HUES6 (cell line): ENCODE data around the gene CTU2.

Source experiments
- H3K27ac ChIP-seq: 2 replicates; pipeline ENCODE4 v1.7.0; 2013; ENCODE audit warnings: low read depth, mild to moderate bottlenecking, low read length, inconsistent platforms
- H3K27me3 ChIP-seq: 2 replicates; pipeline ENCODE4 v1.6.1; 2013; ENCODE audit warnings: low read length; ENCODE audit not compliant: control insufficient read depth, insufficient read depth
- H3K36me3 ChIP-seq: 2 replicates; pipeline ENCODE4 v1.6.1; 2013; ENCODE audit warnings: low read length; ENCODE audit not compliant: control insufficient read depth, insufficient read depth
- H3K4me1 ChIP-seq: 2 replicates; pipeline ENCODE4 v1.6.1; 2013; ENCODE audit warnings: low read length; ENCODE audit not compliant: control insufficient read depth, insufficient read depth
- H3K4me3 ChIP-seq: 2 replicates; pipeline ENCODE4 v1.5.1; 2013; ENCODE audit warnings: low read depth, low read length
- H3K9ac ChIP-seq: one replicate; pipeline ENCODE4 v1.6.1; 2013; ENCODE audit warnings: mild to moderate bottlenecking, low read length
- H3K9me3 ChIP-seq: 2 replicates; pipeline ENCODE4 v1.6.1; 2013; ENCODE audit warnings: low read depth, low read length; ENCODE audit not compliant: control insufficient read depth, insufficient read depth

Gene CTU2

DNA sequence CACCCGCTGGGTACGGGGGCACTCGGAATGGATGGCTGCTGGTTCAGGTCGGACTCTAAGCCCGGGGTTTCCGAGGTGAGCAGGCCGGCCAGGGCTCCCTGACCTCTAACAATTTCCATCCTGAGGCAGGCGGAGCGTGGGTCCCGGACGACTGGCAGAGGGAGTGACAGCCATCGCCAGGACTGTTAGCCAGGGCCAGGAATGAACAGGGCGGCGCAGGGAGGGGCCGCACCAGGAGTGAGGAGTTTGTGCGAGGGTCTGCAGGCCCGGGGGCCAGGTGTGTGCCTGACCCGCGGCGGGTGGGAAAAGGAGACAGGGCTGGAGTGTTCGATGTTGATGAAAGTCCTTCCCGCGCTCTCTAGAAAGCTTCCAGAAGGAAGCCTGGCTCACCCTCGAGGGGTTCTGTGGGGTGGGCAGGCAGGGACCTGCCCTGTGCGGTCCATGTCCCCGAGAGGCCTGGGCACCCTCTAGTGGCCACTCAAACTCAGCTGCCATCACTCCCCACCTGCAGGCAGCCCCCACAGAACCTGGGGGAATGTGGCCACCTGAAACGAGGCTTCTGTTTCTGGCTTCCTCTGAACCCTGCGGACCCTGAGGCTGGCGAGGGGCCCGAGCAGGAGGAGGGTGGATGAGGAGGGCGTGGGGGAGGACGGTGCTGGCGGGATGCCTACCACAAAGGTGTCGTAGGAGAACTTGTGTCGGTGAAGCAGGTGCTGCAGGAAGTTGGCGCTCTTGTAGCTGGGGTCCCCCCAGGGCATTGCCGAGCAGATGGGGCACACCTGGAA lies 8.3 kb upstream of the CTU2 start:
- Histone ChIP-seq H3K9me3 (no peaks in the 10 kb centered on the region), H3K4me1 (no peaks in the 10 kb centered on the region), H3K4me3 (no peak overlapping the region), H3K27me3 (no peaks in the 10 kb centered on the region), H3K27ac (no peak overlapping the region), H3K9ac (no peak overlapping the region), H3K36me3 (peaks cover 47% of the 10 kb centered on the region)

DNA sequence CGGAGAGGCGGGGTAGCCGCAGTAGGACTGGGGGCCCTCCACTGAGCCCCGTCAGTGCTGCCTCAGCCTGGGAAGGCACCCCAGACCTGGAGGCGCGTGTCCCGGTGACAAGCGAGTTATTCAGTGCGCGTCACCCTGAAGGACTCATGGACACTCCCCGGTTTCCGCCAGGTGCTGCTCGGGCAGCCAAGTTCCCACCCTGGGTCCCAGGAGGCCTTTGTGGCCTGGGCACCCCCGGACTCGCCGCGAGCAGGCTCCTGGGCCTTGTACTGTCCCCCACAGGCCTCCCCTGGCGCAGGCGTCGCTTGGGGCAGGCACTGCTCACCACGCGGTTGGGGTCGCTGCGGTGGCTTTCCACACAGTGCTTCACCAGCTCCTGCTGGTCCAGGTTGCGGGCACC lies 7.7 kb upstream of the CTU2 start:
- no peaks in the 10 kb centered on the region for H3K27me3 ChIP-seq
- no peak overlapping the region for H3K9ac ChIP-seq
- H3K4me3 ChIP-seq = no peak overlapping the region
- peaks cover 47% of the 10 kb centered on the region for H3K36me3 ChIP-seq
- H3K27ac ChIP-seq = no peak overlapping the region
- no peaks in the 10 kb centered on the region for H3K4me1 ChIP-seq
- H3K9me3 ChIP-seq = no peaks in the 10 kb centered on the region

DNA sequence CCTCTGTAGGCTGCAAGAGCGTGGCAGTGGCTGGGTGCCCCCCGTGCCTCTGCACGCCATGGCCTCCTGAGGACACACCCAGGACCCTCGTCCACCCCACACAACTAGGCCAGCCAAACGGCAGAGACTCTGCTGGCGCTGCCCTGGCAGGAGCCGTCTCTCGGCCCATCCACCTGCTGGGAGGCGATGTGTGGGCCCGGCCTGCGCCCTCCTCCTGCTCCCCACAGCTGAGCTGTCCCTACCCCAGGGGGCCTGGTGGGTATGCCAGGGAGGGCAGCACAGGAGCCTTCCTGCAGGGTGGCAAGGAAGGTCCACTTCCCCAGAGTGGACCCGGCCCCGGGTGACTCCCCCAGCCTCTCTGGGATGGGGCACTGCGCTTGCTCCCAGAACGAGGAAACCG lies 7.1 kb upstream of the CTU2 start:
- Histone ChIP-seq H3K9ac (no peak overlapping the region), H3K27ac (no peak overlapping the region), H3K36me3 (peaks cover 47% of the 10 kb centered on the region), H3K4me3 (no peak overlapping the region), H3K9me3 (no peaks in the 10 kb centered on the region), H3K27me3 (no peaks in the 10 kb centered on the region), H3K4me1 (no peaks in the 10 kb centered on the region)

DNA sequence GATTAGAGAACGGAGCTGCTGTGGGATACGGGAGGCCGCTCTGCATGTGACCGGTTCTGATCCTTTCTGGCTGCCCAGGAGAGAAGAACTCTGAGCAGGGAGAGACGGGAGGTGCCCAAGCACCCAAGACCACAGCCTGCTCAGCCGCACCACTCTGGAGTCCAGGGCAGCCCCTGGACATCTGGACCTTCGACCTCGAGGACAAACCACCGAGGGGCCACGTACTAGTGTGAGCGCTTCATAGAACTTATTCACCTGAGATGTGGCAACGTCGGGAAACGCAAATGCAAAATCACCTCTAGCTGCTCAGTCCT lies 6.0 kb upstream of the CTU2 start:
- Histone ChIP-seq H3K9ac (no peak overlapping the region), H3K36me3 (peaks cover 47% of the 10 kb centered on the region), H3K27ac (no peak overlapping the region), H3K27me3 (no peaks in the 10 kb centered on the region), H3K4me1 (peaks cover 3% of the 10 kb centered on the region; the same call in 1 of the 2 replicates), H3K9me3 (no peaks in the 10 kb centered on the region), H3K4me3 (no peak overlapping the region)

DNA sequence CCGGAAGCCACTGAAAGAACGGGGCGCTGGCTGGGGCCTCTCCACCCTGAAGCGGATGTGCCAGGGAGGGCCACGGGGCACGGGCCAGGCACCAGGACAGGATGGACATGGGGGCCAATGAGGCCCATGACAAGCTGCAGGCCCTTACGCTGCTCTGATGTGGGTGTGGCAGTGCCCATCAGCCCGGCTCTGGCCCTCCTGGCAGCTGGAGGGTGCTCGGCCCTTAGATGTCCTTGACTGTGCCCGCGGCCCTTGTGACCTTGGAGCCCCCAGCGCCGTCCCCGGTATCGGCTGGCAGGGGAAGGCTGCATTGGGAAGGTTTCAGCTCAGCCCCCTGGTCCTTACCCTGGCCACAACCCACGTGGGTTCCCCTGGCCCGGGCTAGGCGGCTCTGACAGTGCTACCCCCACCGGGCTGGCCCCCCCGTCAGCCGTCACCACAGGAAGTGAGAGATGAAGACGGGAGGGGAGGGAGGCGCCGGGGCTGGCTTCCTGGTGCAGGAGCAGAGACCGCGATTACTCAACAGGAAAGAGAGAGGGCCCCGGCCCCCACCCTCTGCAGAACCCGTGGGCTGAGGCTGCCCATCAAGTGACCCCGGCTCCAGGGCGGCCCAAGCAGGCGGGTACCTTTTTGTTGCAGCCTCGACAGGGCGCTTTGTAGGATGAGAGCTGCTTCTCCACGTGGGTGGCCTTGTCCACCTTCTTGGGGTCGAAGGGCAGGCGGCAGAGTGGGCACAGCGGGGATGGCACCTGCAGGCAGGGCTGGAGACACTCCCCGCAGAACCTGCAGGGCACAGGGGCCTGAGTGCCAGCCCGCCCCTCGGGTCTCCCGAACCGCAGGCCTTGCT lies 5.4 kb upstream of the CTU2 start:
- peaks cover 47% of the 10 kb centered on the region for H3K36me3 ChIP-seq

DNA sequence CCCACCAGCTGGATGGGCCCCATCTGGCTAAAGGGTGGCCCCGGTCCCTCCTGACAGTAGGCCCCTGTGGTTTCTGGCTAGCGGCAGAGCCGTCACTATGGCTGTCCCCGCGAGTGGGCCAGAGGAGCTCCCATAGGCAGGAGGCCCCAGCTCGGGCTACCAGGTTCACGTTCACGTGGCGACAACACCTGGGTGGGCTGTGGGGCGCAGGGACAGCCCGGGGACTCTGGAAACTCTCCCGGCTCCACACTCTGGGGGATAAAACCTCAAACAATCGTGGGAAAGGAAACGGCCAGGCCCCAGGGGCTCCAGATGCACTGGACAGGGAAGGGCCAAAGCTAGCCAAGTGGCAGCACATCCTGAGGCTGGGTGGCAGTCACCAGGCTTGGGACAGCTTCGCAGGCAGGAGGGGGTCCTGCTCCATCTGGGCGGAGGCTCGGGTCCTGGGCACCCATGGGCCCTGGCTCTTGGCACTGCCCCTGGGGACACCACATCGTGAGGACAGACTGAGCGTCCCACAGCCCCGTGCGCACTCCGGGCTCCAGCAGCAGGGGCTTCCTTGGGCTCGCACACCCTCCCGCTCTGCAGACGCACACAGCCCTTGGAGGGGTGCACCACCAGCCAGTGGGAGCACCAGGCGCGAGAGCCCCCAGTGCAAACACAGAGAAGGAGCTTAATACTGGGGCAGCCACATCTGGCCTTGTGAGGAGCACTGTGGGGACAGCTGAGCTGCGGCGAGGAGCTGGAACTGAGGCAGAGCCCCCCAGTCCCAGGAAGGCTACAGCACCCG lies 4.5 kb upstream of the CTU2 start:
- H3K27ac ChIP-seq = no peak overlapping the region
- peaks cover 3% of the 10 kb centered on the region; the same call in 1 of the 2 replicates for H3K4me1 ChIP-seq
- no peak overlapping the region for H3K9ac ChIP-seq
- H3K4me3 ChIP-seq = no peak overlapping the region
- no peaks in the 10 kb centered on the region for H3K27me3 ChIP-seq
- no peaks in the 10 kb centered on the region for H3K9me3 ChIP-seq
- H3K36me3 ChIP-seq = peaks cover 42% of the 10 kb centered on the region

More for the DNA sequence above, 5.4 kb upstream of the CTU2 start:
- Histone ChIP-seq H3K9ac (no peak overlapping the region), H3K27ac (no peak overlapping the region), H3K27me3 (no peaks in the 10 kb centered on the region), H3K9me3 (no peaks in the 10 kb centered on the region), H3K4me1 (peaks cover 3% of the 10 kb centered on the region; the same call in 1 of the 2 replicates), H3K4me3 (no peak overlapping the region)

DNA sequence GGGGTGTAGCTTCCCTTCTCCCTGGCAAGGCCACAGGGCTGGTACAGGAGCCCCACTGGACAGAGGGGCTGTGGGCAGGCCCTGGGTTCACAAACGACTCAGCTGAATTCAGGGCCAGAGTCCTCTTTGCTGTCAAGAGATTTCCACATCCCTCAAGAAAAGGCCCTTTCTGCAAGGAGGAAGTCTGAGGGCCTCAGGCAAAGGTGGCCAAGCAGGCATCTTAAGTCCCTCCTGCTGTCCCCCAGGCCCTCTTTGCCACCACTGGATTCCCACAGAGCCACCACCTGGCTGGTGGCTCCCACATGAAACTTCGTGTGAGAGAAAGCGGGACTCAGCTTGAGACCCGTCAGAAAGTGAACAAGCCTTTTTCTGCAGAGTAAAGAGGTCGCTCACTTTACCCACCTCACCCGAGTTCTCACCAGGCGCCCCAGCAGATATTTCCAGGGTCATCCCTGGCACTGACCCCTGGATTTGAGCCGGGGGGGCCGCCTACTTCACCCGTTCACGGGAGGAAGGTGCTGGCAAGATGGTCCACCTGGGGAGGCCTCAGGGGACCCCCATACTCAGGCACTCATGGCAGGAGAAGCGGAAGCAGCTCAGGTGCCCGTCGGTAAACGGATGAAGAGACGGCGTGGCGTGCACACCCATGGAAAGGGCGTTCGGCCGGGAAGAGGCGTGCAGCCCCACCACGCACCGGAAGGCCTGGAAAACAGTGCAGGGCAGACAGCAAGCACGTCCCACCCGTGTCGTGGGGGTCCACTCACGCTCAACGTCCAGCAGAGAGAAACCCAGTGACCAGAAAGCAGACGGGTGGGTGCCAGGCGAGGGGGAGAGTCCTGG lies 3.7 kb upstream of the CTU2 start:
- H3K4me1 ChIP-seq = peaks cover 9% of the 10 kb centered on the region
- H3K36me3 ChIP-seq = peaks cover 36% of the 10 kb centered on the region
- H3K9me3 ChIP-seq = no peaks in the 10 kb centered on the region
- H3K9ac ChIP-seq = no peak overlapping the region
- no peak overlapping the region for H3K4me3 ChIP-seq
- H3K27me3 ChIP-seq = no peaks in the 10 kb centered on the region
- no peak overlapping the region for H3K27ac ChIP-seq

DNA sequence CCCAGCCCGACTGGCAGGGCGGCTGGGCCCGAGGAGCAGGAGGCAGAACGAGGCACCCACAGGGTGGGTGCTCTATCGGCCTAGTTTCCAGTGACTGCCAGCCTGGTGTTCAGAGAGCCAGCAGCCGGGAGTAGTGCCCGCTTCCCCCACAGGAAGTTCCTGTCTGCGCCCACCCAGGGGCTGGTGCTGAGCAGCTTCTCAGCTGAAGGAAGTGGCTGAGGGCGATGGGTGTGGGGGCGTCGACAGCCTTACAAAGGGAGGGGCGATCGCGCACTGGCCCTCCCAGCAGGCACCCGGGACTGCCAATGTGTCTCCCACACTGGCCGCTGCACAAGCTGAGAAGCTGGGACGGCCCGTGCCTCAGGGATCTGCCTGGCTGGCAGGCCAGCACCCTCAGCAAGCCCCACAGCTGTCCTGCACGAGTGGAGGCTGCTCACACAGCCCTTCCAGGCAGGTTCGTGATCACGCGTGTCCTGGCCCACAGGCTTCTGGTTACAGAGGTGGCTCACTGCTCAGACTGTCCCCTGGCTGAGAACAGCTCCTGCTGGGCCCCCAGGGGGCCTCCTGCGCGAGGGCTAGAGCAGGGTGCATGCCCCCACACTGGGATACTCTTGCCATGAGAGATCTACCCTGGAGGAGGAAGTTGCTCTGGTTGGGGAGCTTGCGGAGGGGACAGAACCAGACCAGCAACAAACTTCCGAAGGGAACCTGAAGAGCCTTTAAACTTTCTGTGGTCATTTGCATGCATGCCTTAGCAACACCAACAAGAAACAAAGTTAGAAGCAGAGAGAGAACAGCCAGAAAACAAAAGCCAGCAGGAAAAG lies 2.6 kb upstream of the CTU2 start:
- no peak overlapping the region for H3K9ac ChIP-seq
- H3K4me1 ChIP-seq = peaks cover 9% of the 10 kb centered on the region
- no peaks in the 10 kb centered on the region for H3K9me3 ChIP-seq
- no peak overlapping the region; the same call in 1 of the 2 replicates for H3K27ac ChIP-seq
- H3K27me3 ChIP-seq = no peaks in the 10 kb centered on the region
- no peak overlapping the region for H3K4me3 ChIP-seq
- H3K36me3 ChIP-seq = peaks cover 31% of the 10 kb centered on the region

DNA sequence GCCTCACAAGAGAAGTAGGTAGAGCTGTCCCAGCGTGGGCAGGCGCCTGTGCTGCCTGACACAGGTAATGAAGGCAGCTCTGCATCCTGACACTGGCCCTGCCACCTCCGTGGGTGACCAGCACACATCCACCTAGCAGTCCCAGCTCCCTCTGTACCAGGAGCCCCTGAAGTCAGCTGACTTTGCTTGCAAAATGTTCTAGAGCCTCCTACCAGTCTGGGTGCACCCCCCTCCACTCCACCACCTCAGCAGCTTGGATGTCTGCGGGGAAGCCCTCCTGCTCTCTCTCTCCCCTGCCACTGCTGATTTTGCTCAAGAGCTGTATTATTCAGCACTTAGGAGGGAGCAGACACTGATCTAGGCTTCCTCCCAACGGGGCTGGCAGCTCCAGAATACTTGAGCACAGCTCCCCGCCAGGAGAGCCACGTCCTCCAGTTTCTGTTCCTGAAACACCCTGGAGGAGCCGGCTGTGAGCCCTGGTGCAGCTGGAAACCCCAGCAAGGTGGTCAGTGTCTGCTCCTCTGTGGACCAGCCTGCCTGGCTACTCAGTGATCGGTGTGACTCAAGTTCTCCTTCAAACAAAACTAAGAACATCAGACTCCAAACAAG lies 1.1 kb upstream of the CTU2 start:
- Histone ChIP-seq H3K9me3 (no peaks in the 10 kb centered on the region), H3K4me1 (peaks cover 9% of the 10 kb centered on the region), H3K27me3 (no peaks in the 10 kb centered on the region), H3K36me3 (peaks cover 17% of the 10 kb centered on the region), H3K9ac (peak overlapping the region; percentile 62), H3K4me3 (peak overlapping the region; percentile 97), H3K27ac (no peak overlapping the region)
